Ecto neural progenitor cell (in vitro differentiated cells): ENCODE data around the gene XRN1.
"Not testable (repeated sequence)": the region's sequence is repeated elsewhere in the genome, so short reads cannot be mapped to it uniquely, and the experiment has no call there.

Experiments
- DNase-seq: peaks from one replicate; pipeline ENCODE4 v3.0.0-alpha.2; 2018; ENCODE audit warnings: low spot score

Gene XRN1

GRCh38 chr3:142447852-142448823, at the start of gene XRN1:
TSS of gene XRN1 (minus strand) at chr3:142448037. CDS start at chr3:142447944, 93 bp downstream.
- DNase-seq = peak; percentile 95

- no peak for DNase-seq
Observed at GRCh38 chr3:142495103-142495502, 47.3 kb upstream of the XRN1 start.

- DNase-seq = no peak
Observed at GRCh38 chr3:142492184-142492583, 44.3 kb upstream of the XRN1 start.

GRCh38 chr3:142489572-142490323, 41.9 kb upstream of the XRN1 start:
- no peak for DNase-seq

GRCh38 chr3:142484912-142485435, 37.1 kb upstream of the XRN1 start:
- no peak for DNase-seq

- no peak for DNase-seq
Observed at GRCh38 chr3:142481196-142481595, 33.4 kb upstream of the XRN1 start.

GRCh38 chr3:142470826-142471225, 23.0 kb upstream of the XRN1 start:
- DNase-seq = no peak

GRCh38 chr3:142468456-142468855, 20.6 kb upstream of the XRN1 start:
- DNase-seq = no peak

GRCh38 chr3:142467768-142468167, 19.9 kb upstream of the XRN1 start:
- DNase-seq = no peak

GRCh38 chr3:142460689-142461088, 12.9 kb upstream of the XRN1 start:
- no peak for DNase-seq

- DNase-seq = no peak
Observed at GRCh38 chr3:142459929-142460328, 12.1 kb upstream of the XRN1 start.

- no peak for DNase-seq
Observed at GRCh38 chr3:142459096-142459495, 11.3 kb upstream of the XRN1 start.

GRCh38 chr3:142450881-142451280, 3.0 kb upstream of the XRN1 start:
- no peak for DNase-seq

GRCh38 chr3:142450189-142450588, 2.4 kb upstream of the XRN1 start:
- no peak for DNase-seq

- DNase-seq = no peak
Observed at GRCh38 chr3:142447301-142447851, 461 bp downstream of the XRN1 start.

- DNase-seq = no peak
Observed at GRCh38 chr3:142445816-142446254, 2.0 kb downstream of the XRN1 start.

- no peak for DNase-seq
Observed at GRCh38 chr3:142444343-142444742, 3.5 kb downstream of the XRN1 start.

- DNase-seq = not testable (repeated sequence)
Observed at GRCh38 chr3:142443060-142443459, 4.8 kb downstream of the XRN1 start.

- not testable (repeated sequence) for DNase-seq
Observed at GRCh38 chr3:142439499-142440220, 8.2 kb downstream of the XRN1 start.

- DNase-seq = not testable (repeated sequence)
Observed at GRCh38 chr3:142438096-142438495, 9.7 kb downstream of the XRN1 start.

GRCh38 chr3:142436951-142437585, 10.8 kb downstream of the XRN1 start:
- DNase-seq = no peak
